ENCODE results near the gene ZFPM1.

- TF ChIP-seq CTCF (IDR thresholded peaks at IDR 0.05) (no peak), POLR2A (IDR thresholded peaks at IDR 0.05) (no peak), POLR2AphosphoS5 (IDR thresholded peaks at IDR 0.05) (no peak)
Measured at GRCh38 chr16:88475037-88475436, 22.0 kb downstream of the ZFPM1 start.
